H1 (cell line): ENCODE results near the gene KCNJ4. TPM values are rescaled to one million over a fixed set of nuclear protein-coding genes. Genes with fewer than 3 reads are reported as not detected.

Experiments used
- CTCF ChIA-PET: fragments of 300-600 bp; sonication (Branson Sonifier 250); formaldehyde crosslinking; loops from one replicate; lab custom pipeline; 2021; ENCODE audit not compliant: partially characterized antibody; lab: Charles Lee
- POLR2A ChIA-PET: fragments of 300-600 bp; sonication (Branson Sonifier 250); formaldehyde crosslinking; loops from one replicate; lab custom pipeline; 2021; ENCODE audit warnings: inconsistent platforms; ENCODE audit not compliant: partially characterized antibody; lab: Charles Lee
- DNase-seq, 2 experiments: peaks; one replicate each; pipeline versions ENCODE4 v3.0.0 to v3.0.0-alpha.2; 2010 to 2022; ENCODE audit warnings: low spot score in 2 of 2, low read depth in 1 of 2, mixed read lengths in 1 of 2
- FAIRE-seq: peaks from 2 replicates; lab custom pipeline; 2011; peaks lifted over from hg19 to GRCh38; lab: Jason Lieb, UNC
- H2AFZ ChIP-seq: 2 replicates; pipeline ENCODE4 v1.8.1; 2012; ENCODE audit warnings: low read length, inconsistent platforms
- H2AK5ac ChIP-seq: 2 replicates; pipeline ENCODE4 v1.6.1; 2013; ENCODE audit warnings: low read depth, low read length
- H2BK120ac ChIP-seq: replicated peaks from 2 replicates; pipeline ENCODE3; 2013; ENCODE audit warnings: low read depth, low read length, inconsistent platforms
- H2BK12ac ChIP-seq: 2 replicates; pipeline ENCODE4 v1.6.1; 2013; ENCODE audit warnings: low read depth, low read length
- H2BK15ac ChIP-seq: 2 replicates; pipeline ENCODE4 v1.6.1; 2013; ENCODE audit warnings: low read length
- H2BK20ac ChIP-seq: 2 replicates; pipeline ENCODE4 v1.6.1; 2013; ENCODE audit warnings: low read length
- H2BK5ac ChIP-seq: 2 replicates; pipeline ENCODE4 v1.6.1; 2013; ENCODE audit warnings: low read depth, low read length
- H3K14ac ChIP-seq: 2 replicates; pipeline ENCODE4 v1.6.1; 2013; ENCODE audit warnings: inconsistent platforms; ENCODE audit not compliant: insufficient read length
- H3K18ac ChIP-seq: 2 replicates; pipeline ENCODE4 v1.6.1; 2013; ENCODE audit warnings: low read length; ENCODE audit errors: extremely low read depth
- H3K23ac ChIP-seq: 2 replicates; pipeline ENCODE4 v1.6.1; 2013; ENCODE audit warnings: inconsistent platforms; ENCODE audit not compliant: insufficient read length
- H3K23me2 ChIP-seq: 2 replicates; pipeline ENCODE4 v1.6.1; 2013; ENCODE audit warnings: low read depth, low read length
- H3K27ac ChIP-seq: 2 replicates; pipeline ENCODE4 v1.6.1; 2011; ENCODE audit warnings: low read depth, low read length, inconsistent platforms
- H3K27me3 ChIP-seq, 4 experiments: replicated peaks in 1 of 4; 1 replicate in 1 of 4; 2 replicates in 3 of 4; pipeline versions ENCODE4 v1.6.1 to v1.8.1; 2011 to 2013; ENCODE audit warnings: low read length in 3 of 4, mild to moderate bottlenecking in 3 of 4, inconsistent platforms in 2 of 4, mixed read lengths in 2 of 4, moderate library complexity in 1 of 4; ENCODE audit not compliant: control insufficient read depth in 3 of 4, insufficient read depth in 3 of 4; ENCODE audit errors: extremely low read depth in 1 of 4
- H3K36me3 ChIP-seq, 4 experiments: 2 replicates each; pipeline versions ENCODE4 v1.6.1 to v1.8.1; 2011 to 2013; ENCODE audit warnings: mild to moderate bottlenecking in 4 of 4, low read length in 3 of 4, moderate library complexity in 2 of 4, control low read depth in 1 of 4, inconsistent platforms in 1 of 4; ENCODE audit not compliant: insufficient read depth in 4 of 4, control insufficient read depth in 2 of 4
- H3K4ac ChIP-seq: replicated peaks from 2 replicates; pipeline ENCODE3; 2013; ENCODE audit warnings: low read length, low read depth, mixed read lengths, inconsistent platforms; ENCODE audit not compliant: insufficient read length
- H3K4me1 ChIP-seq, 4 experiments: replicated peaks in 1 of 4; 1 replicate in 1 of 4; 2 replicates in 3 of 4; pipeline versions ENCODE4 v1.6.1 to v1.8.1; 2011 to 2013; ENCODE audit warnings: low read length in 3 of 4, inconsistent platforms in 2 of 4, mixed read lengths in 1 of 4; ENCODE audit not compliant: insufficient read depth in 4 of 4, control insufficient read depth in 3 of 4
- H3K4me2 ChIP-seq, 2 experiments: 2 replicates each; pipeline versions ENCODE4 v1.6.1 to v1.8.1; 2011 to 2013; ENCODE audit warnings: low read depth in 2 of 2, low read length in 2 of 2, control low read depth in 1 of 2, inconsistent platforms in 1 of 2, mild to moderate bottlenecking in 1 of 2; ENCODE audit not compliant: insufficient read depth in 1 of 2
- H3K4me3 ChIP-seq, 4 experiments: fragments of 200-600, 300-600 bp in 1 of 4; sonication (generic), shearing (Covaris generic), sonication (Bioruptor Twin) in 1 of 4; 2 replicates each; pipeline versions ENCODE4 v1.5.1 to v1.8.1; 2011 to 2016; ENCODE audit warnings: low read length in 4 of 4, low read depth in 3 of 4, control low read depth in 2 of 4, inconsistent platforms in 2 of 4, mild to moderate bottlenecking in 2 of 4, mixed read lengths in 1 of 4, moderate library complexity in 1 of 4; ENCODE audit not compliant: insufficient read depth in 2 of 4; ENCODE audit errors: extremely low read depth in 1 of 4
- H3K56ac ChIP-seq: replicated peaks from 2 replicates; pipeline ENCODE3; 2013; ENCODE audit warnings: low read depth, mild to moderate bottlenecking, mixed read lengths, low read length, inconsistent platforms; ENCODE audit not compliant: insufficient read length
- H3K79me1 ChIP-seq: 2 replicates; pipeline ENCODE4 v1.6.1; 2013; ENCODE audit warnings: low read depth, low read length, control low read depth
- H3K79me2 ChIP-seq, 2 experiments: 2 replicates each; pipeline versions ENCODE4 v1.6.1 to v1.8.1; 2012 to 2013; ENCODE audit warnings: low read length in 2 of 2, mild to moderate bottlenecking in 2 of 2, inconsistent platforms in 1 of 2; ENCODE audit not compliant: insufficient read depth in 2 of 2, control insufficient read depth in 1 of 2
- H3K9ac ChIP-seq, 4 experiments: replicated peaks in 1 of 4; 1 replicate in 1 of 4; 2 replicates in 3 of 4; pipeline versions ENCODE4 v1.6.1 to v1.8.1; 2011 to 2013; ENCODE audit warnings: low read depth in 3 of 4, low read length in 3 of 4, control low read depth in 2 of 4, mild to moderate bottlenecking in 2 of 4, moderate library complexity in 2 of 4, inconsistent platforms in 1 of 4; ENCODE audit errors: extremely low read depth in 1 of 4
- H3K9me3 ChIP-seq, 2 experiments: 2 replicates each; pipeline versions ENCODE4 v1.6.1 to v1.8.1; 2012 to 2013; ENCODE audit warnings: mild to moderate bottlenecking in 2 of 2, moderate library complexity in 2 of 2, control low read depth in 1 of 2, inconsistent platforms in 1 of 2, low read depth in 1 of 2, low read length in 1 of 2, mixed read lengths in 1 of 2; ENCODE audit not compliant: insufficient read depth in 2 of 2
- H4K20me1 ChIP-seq, 2 experiments: replicated peaks in 1 of 2; 2 replicates each; pipeline versions ENCODE3 to v1.8.1; 2011 to 2013; ENCODE audit warnings: inconsistent platforms in 2 of 2, low read length in 2 of 2, mild to moderate bottlenecking in 1 of 2; ENCODE audit not compliant: insufficient read depth in 2 of 2, control insufficient read depth in 1 of 2
- H4K5ac ChIP-seq: 2 replicates; pipeline ENCODE4 v1.6.1; 2013; ENCODE audit warnings: low read length, low read depth, mixed read lengths, inconsistent platforms; ENCODE audit not compliant: insufficient read length
- H4K8ac ChIP-seq: 2 replicates; pipeline ENCODE4 v1.8.0; 2013; ENCODE audit warnings: mild to moderate bottlenecking, moderate library complexity, low read length, inconsistent platforms; ENCODE audit not compliant: insufficient read depth; ENCODE audit errors: extremely low read depth
- H4K91ac ChIP-seq: replicated peaks from 2 replicates; pipeline ENCODE3; 2013; ENCODE audit warnings: low read length, mixed read lengths, inconsistent platforms; ENCODE audit not compliant: insufficient read length
- CBX5 ChIP-seq: fragments of 300-800, 300-1000 bp; sonication (generic); IDR thresholded peaks from 2 replicates; pipeline ENCODE4 v1.7.1; 2016; ENCODE audit warnings: antibody characterized with exemption, low read length, low read depth
- CEBPB ChIP-seq: IDR thresholded peaks from 2 replicates; pipeline ENCODE4 v1.6.1; 2012; ENCODE audit warnings: low read depth, low read length
- CTCF ChIP-seq, 3 experiments: IDR thresholded peaks; 1 replicate in 2 of 3; 2 replicates in 1 of 3; pipeline versions ENCODE4 v1.5.1 to v1.6.1; 2011; ENCODE audit warnings: low read length in 3 of 3, mild to moderate bottlenecking in 3 of 3, inconsistent platforms in 2 of 3, low read depth in 1 of 3, moderate library complexity in 1 of 3; ENCODE audit not compliant: insufficient read depth in 1 of 3; ENCODE audit errors: control extremely low read depth in 1 of 3
- EP300 ChIP-seq, 2 experiments: IDR thresholded peaks; 1 replicate in 1 of 2; 2 replicates in 1 of 2; pipeline ENCODE4 v1.6.1; 2011 to 2012; ENCODE audit warnings: low read depth in 2 of 2, low read length in 2 of 2, mild to moderate bottlenecking in 2 of 2, borderline replicate concordance in 1 of 2, inconsistent platforms in 1 of 2, moderate library complexity in 1 of 2
- TBP ChIP-seq: IDR thresholded peaks from 2 replicates; pipeline ENCODE4 v1.6.1; 2011; ENCODE audit warnings: low read depth, low read length, improper control_type of control experiment
- USF2 ChIP-seq: IDR thresholded peaks from 2 replicates; pipeline ENCODE4 v1.6.1; 2011; ENCODE audit warnings: low read length, improper control_type of control experiment
- WGBS, 2 experiments: shearing (Covaris generic) in 1 of 2; methylation state at CpG; one replicate each; pipeline versions ENCODE4 v1.1.6 to v1.1.7; 2013 to 2015; ENCODE audit warnings: low lambda C conversion rate in 2 of 2, mixed read lengths in 2 of 2, inconsistent platforms in 1 of 2, low coverage in 1 of 2, missing lambda C conversion rate in 1 of 2; ENCODE audit not compliant: insufficient replicate concordance in 2 of 2, insufficient coverage in 1 of 2, insufficient read length in 1 of 2; ENCODE audit errors: extremely low coverage in 1 of 2, missing lambda C conversion rate in 1 of 2; 5-methylcytosine and 5-hydroxymethylcytosine counted together
- polyA plus RNA-seq, 7 experiments: library from polyadenylated mRNA; depleted of rRNA in 3 of 7; stranded (reverse) in 5 of 7; unstranded in 2 of 7; fragments of >200 nt in 5 of 7; fragments of 200-250 nt in 2 of 7; gene quantifications; 1 replicate in 5 of 7; 2 replicates in 1 of 7; 4 replicates in 1 of 7; pipeline versions ENCODE4 v1.2.1 to v1.2.3, GENCODE V29; 2011 to 2013; ENCODE audit warnings: missing spikeins in 2 of 7, mixed read lengths in 2 of 7
- total RNA-seq: library from RNA; stranded (reverse); fragmentation: NEBNext Ultra II Directional; extraction: Animal tissue kit (Norgen Biotek cat#: 25700); gene quantifications from 2 replicates; pipeline ENCODE4 v1.2.1, GENCODE V29; 2021

Gene KCNJ4
- total and polyA plus RNA-seq, 2 of the 8 experiments (the other 6 are each of a cell fraction or from before 2014, with no cell fraction given) = 1.4 to 2.2 TPM

DNA sequence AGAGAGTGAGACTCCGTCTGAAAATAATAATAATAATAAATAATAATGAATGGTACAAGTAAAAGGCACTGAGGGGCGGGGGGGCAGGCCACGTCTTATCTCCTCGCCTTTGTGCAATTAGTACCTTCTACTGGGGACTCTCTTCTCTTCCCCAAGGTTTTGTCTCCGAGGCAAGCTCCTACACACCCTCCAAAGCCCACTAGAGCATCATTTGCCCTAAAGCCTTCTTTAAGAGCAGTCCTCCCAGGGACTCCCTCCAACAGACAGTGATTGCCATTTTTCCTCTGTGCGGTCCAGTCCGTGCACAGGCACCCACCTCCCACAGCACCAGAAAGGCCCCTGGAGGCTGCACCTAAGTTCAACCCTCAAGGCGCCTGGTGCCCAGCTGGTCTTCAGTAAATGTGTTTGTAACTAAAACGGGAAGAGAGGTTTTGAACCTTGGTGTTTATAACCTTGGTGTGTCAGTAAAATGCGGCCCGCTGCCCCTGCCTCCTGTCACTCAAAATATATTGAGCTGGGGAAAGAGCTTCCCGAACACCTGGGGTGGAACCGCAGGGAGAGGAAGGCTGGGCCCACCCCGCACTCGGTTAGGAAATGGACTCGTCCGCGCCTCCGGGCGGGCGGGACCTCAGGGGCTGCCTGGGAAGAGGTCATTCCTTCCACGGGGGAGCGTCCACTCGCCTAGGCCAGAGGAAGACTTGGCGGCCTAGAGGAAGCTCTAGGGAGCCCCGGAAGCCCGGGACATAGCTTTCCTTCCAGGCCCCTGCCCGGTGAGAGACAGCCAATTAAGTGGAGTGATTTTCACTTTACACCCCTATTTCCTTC is 8.2 kb upstream of the KCNJ4 start:
- H2BK120ac ChIP-seq = no peak overlapping the region
- no peak overlapping the region for H2BK5ac ChIP-seq
- no peak overlapping the region; the same call in 1 of the 2 replicates for H3K18ac ChIP-seq
- H3K23ac ChIP-seq = no peak overlapping the region
- 31% methylated on average over 28 of the region's 28 CpGs; no CpG with 5 or more reads in 1 of the 2 experiments for WGBS, 2 experiments
- H4K8ac ChIP-seq = no peak overlapping the region
- H3K27me3 ChIP-seq = peaks cover 0 to 50% (median 34%) of the 10 kb centered on the region in 4 experiments; a peak in 6 of 7 replicates
- peaks cover 0 to 17% (median 12%) of the 10 kb centered on the region in 4 experiments; a peak in 6 of 7 replicates for H3K4me1 ChIP-seq
- H3K9me3 ChIP-seq = no peaks in the 10 kb centered on the region
- ChIA-PET CTCF (interaction anchor here (0.8 to 4.8 kb wide), 9 partner anchors 11 to 109 kb away, joined by 3 to 21 read pairs (median 8); no protein-coding TSS in a partner anchor), POLR2A (interaction anchor here (0.9 to 40.8 kb wide), 9 partner anchors 12 to 127 kb away, joined by 3 to 1102 read pairs (median 4); no protein-coding TSS in a partner anchor)
- H3K4ac ChIP-seq = no peak overlapping the region
- H2BK12ac ChIP-seq = peak overlapping the region; percentile 2; the same call in 1 of the 2 replicates
- no peak overlapping the region for H3K9ac ChIP-seq
- peak overlapping the region in 1 of 4 experiments; percentile 46; a peak in 2 of 8 replicates for H3K4me3 ChIP-seq
- no peak overlapping the region for H2AFZ ChIP-seq
- no peaks in the 10 kb centered on the region for H4K20me1 ChIP-seq
- peak overlapping the region; percentile 56 to 60 for H3K4me2 ChIP-seq
- H4K91ac ChIP-seq = no peak overlapping the region
- no peak overlapping the region for H4K5ac ChIP-seq
- H3K56ac ChIP-seq = no peak overlapping the region
- no peak overlapping the region for H2BK20ac ChIP-seq
- DNase-seq (peak in 1 of 2 experiments; percentile 83), FAIRE-seq (no peak)
- no peaks in the 10 kb centered on the region for H3K79me2 ChIP-seq
- peaks cover 6% of the 10 kb centered on the region; the same call in 1 of the 2 replicates for H3K23me2 ChIP-seq
- no peak overlapping the region for H3K14ac ChIP-seq
- no peaks in the 10 kb centered on the region for H3K79me1 ChIP-seq
- H2BK15ac ChIP-seq = no peak overlapping the region
- no peak overlapping the region for H3K27ac ChIP-seq
- no peak overlapping the region for H2AK5ac ChIP-seq
- H3K36me3 ChIP-seq = no peaks in the 10 kb centered on the region
- TF ChIP-seq USF2 = no peak
- TF ChIP-seq CTCF (IDR thresholded peaks at IDR 0.05; ENCODE audit: control extremely low read depth in 1 of 3, insufficient read depth in 1 of 3, low read depth in 1 of 3, low read length in 3 of 3) = no peak
- no peak for TF ChIP-seq CBX5
- peak in 1 of 2 experiments; percentile 97; a peak in 2 of 3 replicates for TF ChIP-seq EP300 (IDR thresholded peaks at IDR 0.05; ENCODE audit: borderline replicate concordance in 1 of 2, low read depth in 2 of 2, low read length in 2 of 2)
- TF ChIP-seq CEBPB = no peak
- no peak for TF ChIP-seq TBP
